NCI-H1105 (cell line): Measurements from ENCODE around the gene ALDOB.

Experiments used
- DNase-seq: peaks from one replicate; lab custom pipeline; 2025; lab: John Stamatoyannopoulos, UW

The ALDOB gene

DNA sequence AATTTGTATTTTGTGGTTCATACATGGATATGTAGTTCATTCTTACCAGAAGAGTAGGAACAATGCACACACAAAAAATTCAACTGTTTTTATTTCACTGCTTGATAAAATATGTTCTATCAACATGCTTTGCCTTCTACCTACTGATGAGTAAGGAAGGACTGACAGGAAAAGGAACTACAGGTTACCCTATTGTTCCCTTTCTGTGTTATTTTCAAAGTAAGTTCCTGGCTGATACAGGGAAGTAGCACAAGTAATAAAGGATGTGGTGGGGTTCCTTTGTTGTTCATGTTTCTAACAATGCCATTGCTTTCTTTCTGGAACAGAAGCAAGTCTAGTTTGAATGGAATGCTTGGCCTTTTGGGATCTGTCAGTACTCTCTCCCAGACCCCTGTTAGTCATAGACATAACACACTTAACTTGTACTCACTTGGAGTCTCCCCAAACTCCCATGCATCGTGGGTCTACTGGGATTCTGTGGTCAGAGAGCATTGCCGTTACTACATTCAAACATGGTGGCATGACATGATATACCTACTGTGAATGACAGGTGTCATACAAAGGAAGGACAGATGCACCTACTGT is 20.2 kb upstream of the ALDOB start:
- DNase-seq: no peak

DNA sequence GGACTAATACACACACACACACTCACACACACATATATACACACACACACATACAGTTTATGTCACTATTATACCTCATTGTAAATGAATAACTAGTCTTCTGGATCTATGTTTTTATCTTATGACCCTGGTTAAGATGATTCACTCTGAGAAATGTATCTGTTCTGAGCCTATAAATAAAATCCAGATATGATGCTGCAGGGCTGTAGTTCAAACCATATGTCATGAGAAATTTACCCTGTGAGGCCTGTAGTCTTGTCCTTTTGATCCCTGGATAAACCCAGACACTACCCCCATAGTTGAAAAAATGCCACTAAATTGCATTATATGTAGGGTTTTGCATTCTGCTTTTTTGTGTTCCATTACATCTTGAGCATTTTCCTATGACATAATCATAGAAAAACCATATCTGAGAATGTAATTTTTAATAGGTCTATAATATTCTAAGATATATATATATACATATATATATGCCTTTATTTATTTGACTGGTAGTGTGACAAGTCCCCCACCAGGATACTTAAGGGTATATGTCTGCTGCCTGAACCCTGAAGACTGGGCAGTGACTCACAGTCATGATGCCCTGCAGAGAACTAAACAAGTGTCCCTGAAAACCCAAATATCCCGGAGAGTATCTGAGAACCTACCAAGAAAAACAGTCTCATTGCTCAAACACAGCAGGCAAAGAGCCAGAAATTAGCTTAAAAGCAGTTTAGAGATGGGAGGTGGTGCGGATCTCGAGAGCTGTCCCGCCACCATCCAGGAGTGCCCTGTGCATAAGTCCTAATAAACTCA is 18.4 kb upstream of the ALDOB start:
- DNase-seq: no peak

DNA sequence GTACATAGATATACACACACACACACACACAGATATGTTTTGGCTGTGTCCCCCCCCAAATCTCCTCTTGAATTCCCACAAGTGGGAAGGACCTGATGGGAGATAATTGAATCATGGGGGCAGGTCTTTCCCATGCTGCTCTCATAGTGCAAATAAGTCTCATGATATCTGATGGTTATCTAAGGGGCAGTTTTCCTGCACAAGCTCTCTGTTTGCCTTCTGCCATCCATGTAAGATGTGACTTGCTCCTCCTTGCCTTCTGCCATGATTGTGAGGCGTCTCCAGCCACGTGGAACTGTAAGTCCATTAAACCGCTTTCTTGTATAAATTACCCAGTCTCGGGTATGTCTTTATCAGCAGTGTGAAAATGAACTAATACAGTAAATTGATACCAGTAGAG is 15.9 kb upstream of the ALDOB start:
- no peak for DNase-seq

DNA sequence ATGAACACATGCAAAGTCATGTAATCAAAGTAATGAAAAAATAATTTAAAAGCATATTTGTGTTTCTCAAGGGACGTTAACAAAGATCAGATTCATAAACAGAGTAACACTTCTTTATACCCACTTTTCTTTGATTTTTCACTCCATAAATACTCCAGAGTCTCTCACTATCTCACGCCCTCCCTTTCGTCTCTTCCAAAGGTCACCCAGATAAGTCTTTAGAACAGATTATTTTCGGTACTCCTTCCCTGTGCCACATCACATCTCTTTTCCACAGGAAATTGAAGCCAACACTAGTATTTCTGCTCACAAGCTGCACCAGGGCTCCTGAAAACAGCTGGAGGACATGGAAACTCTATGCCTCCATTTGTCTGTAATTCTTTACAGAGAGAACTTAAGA is 15.4 kb upstream of the ALDOB start:
- no peak for DNase-seq

DNA sequence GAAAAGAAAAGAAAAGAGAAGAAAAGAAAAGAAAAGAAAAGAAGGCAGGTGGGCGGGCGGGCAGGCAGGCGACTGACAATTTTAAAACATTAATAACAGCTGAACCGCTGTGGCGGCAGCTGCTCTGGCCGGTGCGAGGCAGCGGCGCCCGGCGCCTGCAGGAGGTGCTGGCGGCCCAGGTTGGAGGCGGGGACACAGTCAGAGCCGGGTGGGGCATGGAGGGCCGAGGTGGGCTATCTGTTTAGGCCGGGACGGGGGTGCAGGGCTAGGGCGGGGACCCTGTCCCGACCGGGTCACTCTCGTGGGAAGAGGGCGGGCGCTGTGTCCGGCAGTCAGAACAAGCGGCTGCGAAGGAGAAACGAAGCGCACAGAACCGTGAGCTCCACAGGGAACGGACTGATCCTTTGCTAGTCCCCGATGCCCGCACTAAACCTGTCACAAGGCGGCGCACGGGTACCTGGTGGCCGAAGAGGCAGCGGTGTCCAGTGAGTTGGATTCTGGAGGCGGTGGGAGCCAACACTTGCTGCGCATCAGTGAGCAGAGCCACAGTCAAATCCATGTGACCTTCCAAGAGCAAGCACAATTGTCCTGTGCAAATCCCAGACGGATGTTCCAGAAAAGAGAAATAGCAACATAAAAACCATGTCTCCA is 13.6 kb upstream of the ALDOB start:
- DNase-seq: peak; percentile 71

DNA sequence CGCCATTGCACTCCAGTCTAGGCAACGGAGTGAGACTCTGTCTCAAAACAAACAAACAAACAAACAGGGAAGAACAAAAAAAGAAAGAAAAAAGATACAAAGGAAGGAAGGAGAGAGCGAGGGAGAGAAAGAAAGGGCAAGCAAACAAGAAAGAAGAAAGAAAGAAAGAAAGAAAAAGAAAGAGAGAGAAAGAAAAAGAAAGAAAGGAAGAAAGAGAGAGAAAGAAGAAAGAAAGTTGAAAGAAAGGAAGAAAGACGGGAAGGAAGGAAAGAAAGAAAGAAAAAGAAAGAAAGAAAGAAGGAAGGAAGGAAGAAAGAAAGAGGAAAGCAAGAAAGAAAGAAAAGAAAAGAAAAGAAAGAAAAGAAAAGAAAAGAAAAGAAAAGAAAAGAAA is 13.1 kb upstream of the ALDOB start:
- no peak for DNase-seq

DNA sequence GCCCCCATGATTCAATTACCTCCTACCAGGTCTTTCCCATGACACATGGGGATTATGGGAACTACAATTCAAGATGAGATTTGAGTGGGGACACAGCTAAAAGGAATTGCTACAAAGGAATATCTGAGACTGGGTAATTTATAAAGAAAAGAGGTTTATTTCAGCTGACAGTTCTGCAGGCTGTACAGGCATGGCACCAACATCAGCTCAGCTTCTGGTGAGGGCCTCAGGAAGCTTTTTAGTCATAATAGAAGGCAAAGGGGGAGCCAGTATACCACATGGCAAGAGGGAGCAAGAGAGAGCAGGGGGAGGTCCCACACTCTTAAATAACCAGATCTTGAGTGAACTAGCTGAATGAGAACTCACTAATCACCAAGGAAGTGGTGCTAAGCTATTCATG is 11.2 kb upstream of the ALDOB start:
- no peak for DNase-seq

DNA sequence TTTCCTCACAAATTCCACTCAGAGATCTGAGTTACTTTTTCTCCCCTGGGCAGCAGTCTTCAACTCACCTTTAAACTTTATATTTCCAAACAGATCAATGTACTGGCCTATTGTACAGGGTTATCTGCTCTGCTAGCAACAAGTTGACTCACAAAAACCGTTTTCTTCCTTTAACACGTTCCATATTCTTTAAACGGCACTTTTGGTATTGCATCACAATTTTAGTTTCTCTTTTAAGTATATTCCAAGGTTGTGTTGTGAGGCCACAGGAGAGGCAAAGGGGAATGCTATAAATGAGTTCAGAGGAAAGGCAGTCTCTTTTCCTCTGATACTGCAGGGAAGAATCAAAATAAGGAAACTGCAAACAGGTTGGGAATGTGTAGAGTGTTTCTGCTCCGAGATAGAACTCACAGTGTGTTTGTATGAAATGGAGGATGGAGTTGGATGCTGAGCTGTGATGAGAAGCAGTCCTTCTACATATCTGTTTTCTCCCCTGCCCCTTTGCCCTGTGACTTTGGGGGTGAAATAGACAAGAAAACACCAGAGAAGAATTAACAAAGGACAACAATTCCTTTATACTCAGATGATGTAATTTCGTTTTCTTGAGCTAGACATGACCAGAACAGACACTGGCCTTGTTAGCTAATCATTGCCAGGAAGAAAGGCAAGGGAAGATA is 9.9 kb upstream of the ALDOB start:
- DNase-seq: no peak

DNA sequence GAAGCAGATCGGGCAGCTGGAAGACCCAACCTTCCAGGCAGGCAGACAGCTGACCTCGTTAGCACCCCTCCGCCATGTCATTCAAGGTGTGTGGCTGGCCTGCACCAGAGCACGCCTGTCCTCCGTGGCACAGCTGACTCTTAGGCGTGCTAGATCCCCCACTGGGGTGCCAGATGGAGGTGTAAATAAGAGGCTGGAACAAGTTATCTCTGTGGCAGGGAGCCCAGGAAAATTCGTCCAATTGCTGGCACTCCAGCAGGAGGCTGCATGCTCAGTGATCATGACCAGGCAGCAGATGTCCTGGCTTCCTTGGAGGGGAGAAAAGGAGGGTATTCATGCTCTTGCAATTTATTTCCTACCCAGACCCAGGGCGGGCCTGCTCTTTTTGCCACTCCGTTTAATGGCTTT is 7.8 kb upstream of the ALDOB start:
- DNase-seq: peak; percentile 59

DNA sequence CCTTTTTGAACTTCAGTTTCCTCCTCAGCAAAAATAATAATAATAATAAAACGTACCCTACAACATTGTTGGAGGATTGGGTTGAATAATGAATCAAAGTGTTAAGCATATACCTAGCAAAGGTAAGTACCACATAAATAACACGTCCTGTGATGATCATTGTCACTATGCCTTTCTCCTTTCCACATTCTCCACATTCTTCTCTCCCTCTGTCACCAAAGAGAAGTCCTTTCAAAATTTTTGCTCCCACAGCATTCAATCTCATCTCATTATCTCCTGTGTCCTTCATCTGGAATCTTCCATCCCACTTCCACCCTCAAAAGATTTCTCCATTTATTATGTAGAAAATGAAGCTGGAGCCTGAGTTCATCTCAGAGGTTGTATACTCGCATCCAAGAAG is 7.2 kb upstream of the ALDOB start:
- no peak for DNase-seq

DNA sequence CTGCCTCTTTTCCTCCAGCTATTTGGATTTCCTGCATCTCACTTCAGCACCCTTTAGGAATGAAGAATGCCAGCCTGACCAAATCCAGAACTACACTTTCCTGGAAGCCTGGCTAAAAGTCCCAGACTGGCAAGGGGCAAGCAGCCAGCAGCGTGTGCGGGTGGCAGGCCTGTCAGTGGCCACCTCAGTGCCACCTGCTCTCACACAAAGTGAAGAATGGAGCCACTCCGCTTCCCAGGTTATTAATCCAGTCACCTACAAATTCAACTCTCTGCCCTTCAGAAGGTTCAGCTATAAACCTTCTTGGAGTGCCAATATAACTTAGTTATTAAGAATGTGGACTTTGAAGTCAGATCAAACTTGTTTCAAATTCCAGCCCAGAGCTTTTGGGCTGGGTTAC is 6.7 kb upstream of the ALDOB start:
- DNase-seq: no peak

DNA sequence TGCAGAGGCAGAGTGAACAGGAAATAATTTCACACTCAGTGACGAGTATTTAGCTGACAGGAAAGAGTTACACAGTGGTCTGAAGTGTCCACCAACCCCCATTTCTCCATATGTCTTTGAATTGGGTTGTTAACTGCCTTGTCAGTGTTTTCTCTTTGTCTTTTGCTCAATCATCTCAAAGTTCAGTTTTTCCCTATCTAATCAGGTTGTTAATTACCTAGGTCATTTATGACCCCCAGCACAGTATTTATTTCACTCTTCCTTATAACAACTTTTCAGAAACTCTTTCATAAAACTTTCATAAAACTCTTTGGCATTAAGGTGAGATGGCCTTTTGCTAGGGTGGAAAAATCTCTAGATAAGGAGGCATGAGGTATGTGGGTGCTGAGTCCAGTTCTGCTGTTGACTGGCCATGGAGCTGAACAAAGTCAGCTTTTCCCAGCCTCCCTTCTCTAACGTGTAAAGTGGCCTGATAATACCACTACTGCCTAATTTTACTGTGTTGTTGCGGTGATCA is 5.2 kb upstream of the ALDOB start:
- no peak for DNase-seq

DNA sequence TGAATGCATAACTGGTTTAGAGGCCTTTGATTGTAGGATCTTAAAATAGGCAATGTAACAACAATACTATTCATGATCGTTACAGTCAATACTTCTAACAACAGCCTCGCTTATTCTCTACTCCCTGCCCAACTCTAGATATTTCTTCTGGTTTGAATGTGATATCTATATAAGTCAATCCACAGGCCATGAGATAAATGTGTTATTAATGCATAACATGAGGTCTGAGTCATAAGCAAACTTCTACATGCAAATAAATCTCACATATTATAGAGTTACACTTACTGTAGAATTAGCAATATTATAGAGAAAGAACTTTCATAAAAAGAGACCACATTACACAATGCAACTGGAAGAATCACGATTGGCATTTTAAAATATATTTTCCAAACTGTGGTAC is 2.9 kb upstream of the ALDOB start:
- no peak for DNase-seq

DNA sequence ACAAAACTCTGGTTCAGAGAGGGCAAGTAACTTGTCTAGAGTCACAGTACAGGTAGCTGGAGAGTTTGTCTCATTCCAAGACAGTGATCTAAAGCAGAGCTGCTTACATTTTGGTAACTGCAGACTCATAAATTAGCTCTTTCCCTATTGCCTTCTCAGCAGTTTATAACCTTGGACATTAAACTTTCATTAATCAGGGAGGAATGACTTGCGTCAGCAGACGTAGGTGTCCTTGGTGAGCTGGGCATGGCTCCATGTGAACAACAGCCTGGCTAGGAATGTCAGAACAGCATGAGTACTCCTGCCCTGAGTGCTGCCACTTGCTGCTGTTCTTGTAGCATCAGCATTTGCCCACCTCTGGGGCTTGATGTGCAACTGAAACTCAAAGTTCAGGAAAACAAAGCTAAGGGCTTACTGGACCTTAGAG is 2.2 kb upstream of the ALDOB start:
- no peak for DNase-seq

DNA sequence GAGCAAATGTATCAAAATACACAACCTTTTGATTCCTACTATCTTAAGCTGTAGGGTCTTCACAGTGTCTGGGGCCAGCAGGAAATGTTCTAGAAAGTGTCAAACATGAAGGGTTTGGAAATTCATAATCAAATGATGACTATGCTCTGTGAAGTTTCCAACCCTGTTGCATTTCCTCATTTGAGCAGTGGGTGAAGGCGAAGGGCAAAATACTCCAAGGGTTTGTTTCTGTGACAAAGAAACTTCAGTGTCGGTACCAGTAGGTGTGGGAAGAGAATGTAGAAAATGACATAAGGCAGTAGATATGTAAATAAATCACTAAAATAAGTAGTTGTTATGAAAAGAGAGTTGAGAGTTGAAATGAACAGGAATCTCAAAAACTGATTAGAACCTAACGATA is 576 bp downstream of the ALDOB start:
- DNase-seq: no peak

DNA sequence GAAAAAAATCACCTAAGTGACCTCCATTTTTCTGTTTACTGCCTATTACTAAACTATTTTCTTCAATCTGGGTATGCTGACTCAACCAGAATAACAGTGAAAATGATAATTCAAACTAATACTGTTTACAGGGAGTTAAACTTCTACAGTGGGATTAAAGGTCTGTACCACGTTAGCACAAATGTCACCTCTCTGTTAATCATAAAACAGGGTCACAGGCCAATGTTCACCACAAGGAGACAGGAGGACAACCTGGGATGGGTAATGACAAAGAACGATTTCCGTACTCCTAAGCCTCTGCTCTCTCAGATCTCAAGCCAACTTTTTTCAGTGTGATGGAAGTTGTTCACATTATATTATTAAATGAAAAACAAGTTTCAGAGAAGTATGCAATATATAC is 2.3 kb downstream of the ALDOB start:
- no peak for DNase-seq

DNA sequence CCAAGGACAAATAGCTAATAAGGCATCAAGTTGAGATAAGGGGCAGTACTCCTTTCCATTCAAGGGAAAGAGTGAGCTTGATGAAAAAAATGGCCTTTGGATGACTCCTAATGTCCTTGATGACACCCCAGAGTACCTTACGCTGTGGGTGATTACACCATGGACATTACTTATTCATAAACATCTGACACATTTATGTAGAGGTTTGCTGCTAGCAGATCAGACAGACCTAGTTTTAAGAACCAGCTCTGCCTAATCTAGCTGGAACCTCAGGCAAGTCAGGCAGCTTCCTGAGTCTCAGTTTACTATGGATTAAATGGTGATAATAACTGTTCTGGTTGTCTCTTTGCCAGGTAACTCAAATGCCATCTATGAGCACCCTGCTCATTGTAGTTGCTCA is 2.8 kb downstream of the ALDOB start:
- no peak for DNase-seq

DNA sequence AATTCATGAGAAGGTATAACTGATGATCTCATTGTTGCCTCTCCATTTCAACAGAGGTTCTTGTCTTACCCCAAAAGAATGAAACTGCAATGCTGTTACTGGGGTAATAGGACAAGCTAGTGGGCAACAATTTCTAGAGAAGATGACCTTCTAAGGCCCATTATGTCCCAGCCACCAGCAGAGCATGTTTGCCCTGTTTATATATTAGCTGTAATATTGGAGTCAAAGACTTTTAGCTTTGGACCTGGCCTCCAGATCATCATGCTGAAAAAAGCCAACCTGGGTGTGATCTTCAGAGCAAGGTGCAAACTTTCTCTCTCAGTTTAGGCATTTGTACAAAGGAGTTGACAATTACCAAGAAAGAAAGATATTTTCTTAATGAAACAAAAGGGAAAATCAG is 3.4 kb downstream of the ALDOB start:
- DNase-seq: no peak

DNA sequence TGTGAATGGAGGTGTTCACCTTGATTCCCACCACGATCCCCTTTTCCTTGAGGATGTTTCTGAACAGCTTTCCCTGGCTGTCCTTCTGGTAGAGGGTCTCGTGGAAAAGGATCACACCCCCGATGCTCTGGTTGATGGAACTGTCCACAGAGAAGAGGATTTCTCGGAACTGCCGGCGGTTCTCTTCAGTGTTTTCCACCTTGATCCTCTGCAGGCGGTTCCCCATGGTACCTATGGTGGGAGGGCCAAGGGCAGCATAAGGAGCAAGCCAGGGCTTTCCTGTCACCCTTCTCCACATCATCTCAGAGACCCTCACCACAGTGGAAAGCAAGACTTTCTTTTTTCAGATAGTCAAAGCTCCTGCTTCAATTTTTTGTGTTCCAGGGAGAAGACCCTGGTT is 5.8 kb downstream of the ALDOB start:
- no peak for DNase-seq

DNA sequence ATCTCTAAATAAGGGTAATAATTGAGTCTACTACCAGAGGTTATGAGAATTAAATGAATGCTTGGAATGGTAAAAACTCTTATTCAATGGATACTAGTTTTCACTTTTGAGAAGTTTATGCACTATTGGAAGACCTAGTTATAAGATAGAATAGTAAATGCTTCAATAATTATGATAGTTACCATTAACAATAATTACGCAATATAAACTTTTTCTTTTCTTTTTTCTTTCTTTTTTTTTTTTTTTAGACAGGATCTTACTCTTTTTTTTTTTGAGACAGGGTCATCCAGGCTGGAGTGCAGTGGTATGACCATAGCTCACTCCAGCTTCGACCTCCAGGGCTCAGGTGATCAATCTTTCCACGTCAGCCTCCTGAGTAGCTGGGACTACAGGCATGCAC is 6.7 kb downstream of the ALDOB start:
- DNase-seq: no peak

DNA sequence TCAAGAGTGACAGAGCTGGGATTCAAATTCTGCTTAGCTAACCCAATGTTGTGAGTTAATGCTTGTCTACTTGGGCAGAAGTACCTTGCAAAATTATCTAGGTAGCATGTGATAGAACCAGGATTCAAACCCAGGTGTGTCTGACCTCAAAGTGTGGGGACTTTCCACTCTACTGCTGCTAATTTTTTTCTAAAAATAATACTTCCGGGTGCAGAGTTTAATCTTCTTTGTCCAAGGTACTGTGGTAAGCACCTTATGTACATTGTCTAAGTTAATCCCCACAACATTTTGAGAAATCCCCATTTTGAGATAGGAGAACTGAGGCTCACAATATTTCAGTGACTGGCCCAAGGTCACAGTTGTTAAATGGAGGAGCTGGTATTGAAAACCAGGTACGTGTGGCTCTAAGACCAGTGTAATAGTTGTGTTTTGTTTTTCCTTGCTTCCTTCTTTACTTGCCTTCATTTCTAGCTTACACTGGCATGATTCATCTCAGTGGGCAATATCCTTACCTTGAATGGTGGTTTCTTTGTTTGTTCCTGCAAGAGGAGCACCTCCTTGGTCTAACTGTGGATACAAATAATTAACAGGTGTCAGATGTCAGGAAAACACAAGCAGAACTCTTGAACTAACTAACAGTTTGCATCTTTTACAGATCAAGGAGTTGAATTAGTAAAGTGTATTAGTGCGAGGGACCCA is 7.5 kb downstream of the ALDOB start:
- DNase-seq: no peak

DNA sequence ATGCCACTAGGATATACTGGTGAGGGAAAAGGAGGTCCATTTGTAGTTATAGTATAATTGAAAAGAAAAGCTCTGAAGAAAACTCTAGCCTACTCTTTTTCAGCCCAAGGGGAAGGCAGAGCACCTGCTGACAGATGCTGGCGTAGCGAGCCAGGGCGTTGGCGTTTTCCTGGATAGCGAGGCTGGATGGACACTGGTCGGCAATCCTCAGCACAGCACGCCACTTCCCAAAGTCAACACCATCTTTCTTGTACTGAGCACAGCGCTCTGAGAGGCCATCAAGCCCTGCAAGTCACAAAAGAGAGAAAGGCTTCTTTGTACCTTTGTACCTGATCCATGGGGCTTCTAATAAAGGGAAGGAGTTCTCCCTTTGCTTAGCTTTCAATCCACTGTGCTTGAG is 8.2 kb downstream of the ALDOB start:
- DNase-seq: no peak
